WI38 (cell line): Measurements from ENCODE around the gene SHB.
"Not testable (repeated sequence)": the region's sequence is repeated elsewhere in the genome, so short reads cannot be mapped to it uniquely, and the experiment has no call there.

ENCODE experiments used
- H3K4me3 ChIP-seq: 2 replicates; pipeline ENCODE4 v1.5.1; 2011; ENCODE audit warnings: low read depth, mild to moderate bottlenecking, control low read depth, low read length
- CTCF ChIP-seq: IDR thresholded peaks from 2 replicates; pipeline ENCODE4 v1.5.1; 2012; ENCODE audit warnings: low read depth, mild to moderate bottlenecking, control low read depth, low read length

Gene SHB

GRCh38 chr9:37903647-37904444, 165.2 kb downstream of the SHB start, which contains the start of gene SLC25A51:
SLC25A51 (minus strand) TSS chr9:37904127; CDS start chr9:37888550, 15,577 bp downstream.
- peak within 1 kb of the TSS; percentile 88 for H3K4me3 ChIP-seq
- TF ChIP-seq CTCF = peak; percentile 84

- TF ChIP-seq CTCF = no peak
- H3K4me3 ChIP-seq = peak overlapping the region; percentile 88
Measured at GRCh38 chr9:37902796-37903646, 166.0 kb downstream of the SHB start.

GRCh38 chr9:37902131-37902530, 166.9 kb downstream of the SHB start:
- H3K4me3 ChIP-seq = no peak overlapping the region
- TF ChIP-seq CTCF = no peak

GRCh38 chr9:37899041-37899440, 170.0 kb downstream of the SHB start:
- TF ChIP-seq CTCF = no peak

GRCh38 chr9:37897665-37898064, 171.4 kb downstream of the SHB start:
- no peak for TF ChIP-seq CTCF
- H3K4me3 ChIP-seq = no peak overlapping the region

More at GRCh38 chr9:37899041-37899440, 170.0 kb downstream of the SHB start:
- H3K4me3 ChIP-seq = no peak overlapping the region

- H3K4me3 ChIP-seq = no peak overlapping the region
- TF ChIP-seq CTCF = no peak
Measured at GRCh38 chr9:37892063-37892462, 177.0 kb downstream of the SHB start.

GRCh38 chr9:37891042-37891441, 178.0 kb downstream of the SHB start:
- not testable (repeated sequence) for H3K4me3 ChIP-seq
